A549 treated with dexamethasone at 1 μM for 4 hours (cell line): Measurements from ENCODE around the gene DOK4. TPM values are rescaled to one million over a fixed set of nuclear protein-coding genes. Genes with fewer than 3 reads are reported as not detected.

Experiments used
- total RNA-seq: library from RNA; stranded (reverse); fragments of 200-300 nt; extraction: Qiagen RNA extraction; gene quantifications from 5 replicates; pipeline ENCODE4 v1.2.3, GENCODE V29; 2022

Gene DOK4
- 29.0 to 40.9 TPM (median 33.6 TPM) in 5 replicates for total RNA-seq

GRCh38 chr16:57485916-57486857 is at the start of gene DOK4:
Gene DOK4, minus strand, starts transcription at chr16:57486493. Its CDS starts 6,986 bp downstream, at chr16:57479507.

GRCh38 chr16:57462209-57462977 is 23.9 kb downstream of the DOK4 start, which contains the start of gene POLR2C:
Gene POLR2C, plus strand, starts transcription at chr16:57462679. Its CDS starts 46 bp downstream, at chr16:57462725.

GRCh38 chr16:57447186-57447962 is 38.9 kb downstream of the DOK4 start, which contains the start of the genes CIAPIN1 and COQ9:
Gene CIAPIN1, minus strand, starts transcription at chr16:57447385. Its CDS starts 6,457 bp downstream, at chr16:57440928.
Gene COQ9, plus strand, starts transcription at chr16:57447479. Its CDS starts 27 bp downstream, at chr16:57447506.

Other genes starting within 250 kb of the DOK4 start
- 73.1 to 80.6 TPM (median 78.7 TPM) in 5 replicates for gene ARL2BP, start 241.2 kb downstream of the DOK4 start, total RNA-seq
- gene PLLP, start 201.8 kb downstream of the DOK4 start, total RNA-seq: 1.1 to 1.5 TPM (median 1.2 TPM) in 5 replicates
- gene CCL22, start 127.7 kb downstream of the DOK4 start, total RNA-seq: 0.05 to 0.06 TPM (median 0.05 TPM) in 4 of 5 replicates, not detected in the other
- 0.07 to 0.12 TPM (median 0.09 TPM) in 5 replicates for gene CX3CL1, start 114.0 kb downstream of the DOK4 start, total RNA-seq
- not detected in 5 replicates for gene CCL17, start 81.7 kb downstream of the DOK4 start, total RNA-seq
- gene CIAPIN1, start 39.1 kb downstream of the DOK4 start, total RNA-seq: 63.2 to 90.0 TPM (median 67.1 TPM) in 5 replicates
- 37.7 to 52.7 TPM (median 51.3 TPM) in 5 replicates for gene COQ9, start 39.0 kb downstream of the DOK4 start, total RNA-seq
- 93.5 to 162 TPM (median 98.7 TPM) in 5 replicates for gene POLR2C, start 23.8 kb downstream of the DOK4 start, total RNA-seq
- gene CCDC102A, start 50.1 kb upstream of the DOK4 start, total RNA-seq: 5.2 to 9.7 TPM (median 8.3 TPM) in 5 replicates
- 0.05 to 0.08 TPM (median 0.07 TPM) in 3 of 5 replicates, not detected in the others for gene ADGRG5, start 56.1 kb upstream of the DOK4 start, total RNA-seq
- gene ADGRG1, start 142.1 kb upstream of the DOK4 start, total RNA-seq: 130 to 241 TPM (median 206 TPM) in 5 replicates
- 0.43 to 0.71 TPM (median 0.62 TPM) in 5 replicates for gene ADGRG3, start 181.8 kb upstream of the DOK4 start, total RNA-seq
- 0.04 to 0.06 TPM in 2 of 5 replicates, not detected in the others for gene DRC7, start 208.3 kb upstream of the DOK4 start, total RNA-seq
- 14.2 to 17.7 TPM (median 16.1 TPM) in 5 replicates for gene KATNB1, start 249.3 kb upstream of the DOK4 start, total RNA-seq